Astrocyte (in vitro differentiated cells and primary cell): ENCODE results near the gene PKNOX2.

Experiments
- EZH2 ChIP-seq: IDR thresholded peaks from 2 replicates; pipeline ENCODE4 v1.6.1; 2012; ENCODE audit warnings: mild to moderate bottlenecking, low read length, inconsistent platforms; ENCODE audit not compliant: insufficient read depth
- TF ChIP-seq, protein P1 (sequence below): IDR thresholded peaks from 2 replicates; pipeline ENCODE4 v1.5.1; 2011; ENCODE audit warnings: low read depth, mild to moderate bottlenecking, inconsistent platforms, low read length, moderate library complexity; ENCODE audit not compliant: insufficient read depth

DNA sequence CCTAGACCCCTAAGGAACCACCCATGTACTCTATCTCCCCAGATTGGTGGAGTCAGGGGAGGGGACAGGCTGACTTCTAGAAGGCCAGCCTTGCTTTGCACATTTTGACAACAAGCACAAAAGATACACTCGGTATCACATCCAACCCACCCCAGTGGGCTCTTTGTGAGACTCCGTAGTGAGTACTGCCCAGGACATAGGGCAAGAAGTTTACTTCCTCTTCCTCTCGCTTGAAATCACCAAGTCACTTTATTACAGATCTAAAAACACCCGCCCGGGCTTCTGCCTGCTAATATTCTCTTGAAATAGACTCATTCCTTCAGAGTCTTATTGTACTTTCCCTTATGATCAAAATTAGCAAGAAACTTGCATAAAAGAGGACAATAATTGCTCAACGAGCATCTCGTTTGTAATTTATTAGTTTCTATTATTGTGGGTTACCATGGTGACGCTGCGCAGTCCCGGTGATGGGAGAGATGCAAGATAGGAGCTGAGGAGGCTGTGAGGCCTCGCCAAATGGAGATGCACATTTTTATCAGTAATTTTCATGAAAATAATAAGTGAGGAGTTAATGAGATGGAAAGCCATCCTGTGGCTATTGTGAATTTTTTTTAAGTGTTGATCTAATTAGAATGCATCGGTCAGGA is 234.6 kb downstream of the PKNOX2 start:
- TF ChIP-seq, protein P1, sequence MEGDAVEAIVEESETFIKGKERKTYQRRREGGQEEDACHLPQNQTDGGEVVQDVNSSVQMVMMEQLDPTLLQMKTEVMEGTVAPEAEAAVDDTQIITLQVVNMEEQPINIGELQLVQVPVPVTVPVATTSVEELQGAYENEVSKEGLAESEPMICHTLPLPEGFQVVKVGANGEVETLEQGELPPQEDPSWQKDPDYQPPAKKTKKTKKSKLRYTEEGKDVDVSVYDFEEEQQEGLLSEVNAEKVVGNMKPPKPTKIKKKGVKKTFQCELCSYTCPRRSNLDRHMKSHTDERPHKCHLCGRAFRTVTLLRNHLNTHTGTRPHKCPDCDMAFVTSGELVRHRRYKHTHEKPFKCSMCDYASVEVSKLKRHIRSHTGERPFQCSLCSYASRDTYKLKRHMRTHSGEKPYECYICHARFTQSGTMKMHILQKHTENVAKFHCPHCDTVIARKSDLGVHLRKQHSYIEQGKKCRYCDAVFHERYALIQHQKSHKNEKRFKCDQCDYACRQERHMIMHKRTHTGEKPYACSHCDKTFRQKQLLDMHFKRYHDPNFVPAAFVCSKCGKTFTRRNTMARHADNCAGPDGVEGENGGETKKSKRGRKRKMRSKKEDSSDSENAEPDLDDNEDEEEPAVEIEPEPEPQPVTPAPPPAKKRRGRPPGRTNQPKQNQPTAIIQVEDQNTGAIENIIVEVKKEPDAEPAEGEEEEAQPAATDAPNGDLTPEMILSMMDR = no peak
- no peak for TF ChIP-seq EZH2
